ENCODE results near the gene CSNK2B. TPM values are rescaled to one million over a fixed set of nuclear protein-coding genes. Genes with fewer than 3 reads are reported as not detected.
A peak's percentile ranks its signal among the peaks of the same experiment; 100 is the strongest.

The CSNK2B gene
- total RNA-seq, 1 donor from 2014 or later, result 302 TPM

DNA sequence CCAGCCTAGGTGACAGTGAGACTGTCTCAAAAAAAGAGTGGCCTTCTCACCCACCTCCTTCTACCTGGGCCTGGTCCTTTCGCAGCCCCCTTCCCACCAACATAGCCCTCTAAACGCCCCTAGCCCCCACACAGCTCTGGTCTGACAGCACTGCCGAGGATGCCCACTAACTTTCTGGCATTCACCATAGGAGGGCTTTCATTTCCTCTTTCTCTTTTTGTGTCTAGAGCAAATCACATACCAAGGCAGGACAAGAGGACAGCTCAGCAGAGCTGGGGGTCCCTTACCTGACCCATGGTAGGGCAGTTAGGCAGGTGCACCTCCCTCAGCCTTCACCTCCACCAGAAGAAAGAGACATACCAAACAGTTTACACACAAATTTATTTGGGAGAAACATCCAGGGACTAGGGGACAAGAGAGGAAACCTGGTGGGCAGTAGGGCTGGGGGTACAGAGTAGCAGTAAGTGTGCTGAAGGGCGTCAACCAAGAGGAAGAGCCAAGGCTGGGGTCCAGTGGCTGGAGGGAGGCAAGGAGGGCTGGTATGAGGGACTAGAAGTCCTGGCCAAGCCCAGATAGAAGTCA is 10.5 kb downstream of the CSNK2B start:
- Mint-ChIP-seq H3K27ac (no peak overlapping the region), H3K27me3 (ENCODE audit: insufficient read depth) (no peaks in the 10 kb centered on the region), H3K36me3 (ENCODE audit: low read depth) (peaks cover 11% of the 10 kb centered on the region), H3K9me3 (no peaks in the 10 kb centered on the region), H3K4me3 (no peak overlapping the region), H3K4me1 (ENCODE audit: low read depth) (peaks cover 20% of the 10 kb centered on the region)
- no peak for DNase-seq (ENCODE audit: low spot score)
- intact Hi-C loops (cut with micrococcal nuclease), result no loop called here

DNA sequence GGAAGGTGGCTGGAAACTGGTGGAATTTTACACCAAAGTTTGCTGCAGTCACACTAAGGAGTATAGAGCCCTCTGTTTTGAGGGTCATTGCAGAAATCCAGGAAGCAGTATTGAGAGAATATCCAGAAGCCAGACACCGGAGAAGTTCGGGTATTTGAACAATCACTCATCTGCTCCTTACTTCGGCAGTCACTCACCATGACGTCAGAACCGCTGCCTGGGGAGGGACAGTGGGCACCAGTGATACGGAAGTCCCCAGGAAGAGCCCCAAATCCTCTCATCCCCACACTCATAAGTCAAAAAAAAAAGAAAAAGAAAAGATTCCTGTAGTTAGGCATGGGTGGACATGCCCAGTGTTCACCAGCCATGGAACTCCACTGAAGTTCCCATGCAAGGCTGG is 11.0 kb downstream of the CSNK2B start:
- Mint-ChIP-seq H3K27me3 (ENCODE audit: insufficient read depth) (no peaks in the 10 kb centered on the region), H3K36me3 (ENCODE audit: low read depth) (peaks cover 13% of the 10 kb centered on the region), H3K4me1 (ENCODE audit: low read depth) (peaks cover 24% of the 10 kb centered on the region), H3K27ac (no peak overlapping the region), H3K4me3 (no peak overlapping the region), H3K9me3 (no peaks in the 10 kb centered on the region)
- no peak for DNase-seq (ENCODE audit: low spot score)
- intact Hi-C loops (cut with micrococcal nuclease), result no loop called here

GRCh38 chr6:31677955-31678354 is 12.1 kb downstream of the CSNK2B start:
- H3K4me3 Mint-ChIP-seq, result no peak overlapping the region
- H3K27me3 Mint-ChIP-seq (ENCODE audit: insufficient read depth), result no peaks in the 10 kb centered on the region
- DNase-seq (ENCODE audit: low spot score), result no peak
- peaks cover 24% of the 10 kb centered on the region for H3K4me1 Mint-ChIP-seq (ENCODE audit: low read depth)
- intact Hi-C loops (cut with micrococcal nuclease), result no loop called here
- peaks cover 5% of the 10 kb centered on the region for H3K36me3 Mint-ChIP-seq (ENCODE audit: low read depth)
- H3K27ac Mint-ChIP-seq, result no peak overlapping the region
- H3K9me3 Mint-ChIP-seq, result no peaks in the 10 kb centered on the region

DNA sequence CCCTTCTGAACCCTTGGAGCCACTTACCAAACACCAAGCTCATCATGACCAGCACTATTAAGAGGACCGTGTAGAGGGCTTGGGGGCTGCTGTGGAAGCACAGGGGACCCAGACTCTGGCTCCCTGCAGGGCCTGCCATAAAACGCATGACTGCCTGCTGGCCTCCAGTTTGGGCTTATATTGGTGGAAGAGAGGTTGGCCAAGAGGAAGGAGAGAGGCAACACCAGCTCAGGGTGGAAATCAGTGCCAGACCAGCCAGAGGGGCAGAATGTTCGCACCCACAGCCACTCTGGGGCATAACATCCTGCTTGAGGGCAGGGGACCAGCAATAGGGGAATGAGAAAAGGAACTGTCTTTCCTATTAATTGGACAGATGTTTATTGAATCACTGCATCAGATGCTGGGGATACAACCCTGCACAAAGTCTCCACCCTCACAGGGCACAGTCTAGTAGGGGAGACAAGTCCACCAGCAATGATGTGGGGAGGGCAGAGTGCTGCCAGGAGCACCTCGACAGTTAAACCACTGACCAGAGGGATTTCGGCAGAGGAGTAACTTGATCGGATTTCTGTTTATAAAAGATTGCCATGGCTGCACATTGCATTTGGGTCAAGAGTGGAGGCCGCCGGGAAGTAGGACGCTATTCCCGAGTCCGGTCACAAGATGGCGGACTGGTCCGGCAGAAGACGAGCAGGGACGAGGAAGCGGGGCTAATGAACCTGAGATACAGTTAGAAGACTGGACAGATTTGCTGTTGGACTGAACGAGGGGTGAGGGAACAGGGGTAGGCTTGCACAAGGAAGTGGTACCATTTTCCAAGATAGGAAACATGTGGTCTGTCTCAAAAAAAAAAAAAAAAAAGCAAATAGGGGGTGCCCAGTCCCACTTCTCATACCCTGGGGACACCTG is 14.6 kb downstream of the CSNK2B start, which contains the start of gene LY6G5C:
TSS of gene LY6G5C (minus strand) at position 842 of the 909 bp plus-strand sequence. CDS start at position 148, 694 bp downstream.
- H3K4me3 Mint-ChIP-seq, result peak within 1 kb of the TSS; percentile 80
- intact Hi-C loops (cut with micrococcal nuclease), result loop anchor here (1.0 kb wide), 5 partner anchors 22 to 272 kb away; no protein-coding TSS in a partner anchor

DNA sequence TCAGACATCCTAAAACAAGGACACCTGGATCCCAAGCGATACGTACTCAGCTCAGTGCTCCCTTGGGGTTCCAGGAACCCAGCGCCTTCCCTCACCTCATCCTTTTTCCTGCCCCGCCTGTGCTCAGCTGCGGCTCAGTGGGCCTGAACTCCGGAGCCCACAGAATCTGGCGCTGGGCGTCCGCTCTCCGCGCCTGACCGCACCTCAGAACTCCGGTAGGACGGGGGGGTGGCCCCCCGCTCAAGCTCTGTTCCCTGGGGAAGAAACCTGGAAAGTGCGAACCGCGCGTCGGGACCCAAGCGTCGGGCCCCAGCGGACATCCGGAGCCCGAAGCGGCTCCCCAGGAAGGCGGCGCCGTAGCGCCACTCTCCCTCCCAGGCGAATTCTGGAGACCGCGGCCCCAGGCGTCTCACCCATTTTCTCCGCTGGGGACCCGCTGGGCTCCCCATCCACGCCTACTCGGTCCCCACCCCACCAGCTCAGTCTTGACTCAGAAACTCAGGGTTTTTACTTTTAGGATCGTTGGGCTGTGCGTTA is 15.3 kb downstream of the CSNK2B start:
- Mint-ChIP-seq H3K27me3 (ENCODE audit: insufficient read depth) (no peaks in the 10 kb centered on the region), H3K9me3 (no peaks in the 10 kb centered on the region), H3K27ac (peak overlapping the region; percentile 54), H3K4me1 (ENCODE audit: low read depth) (peaks cover 24% of the 10 kb centered on the region), H3K36me3 (ENCODE audit: low read depth) (peaks cover 11% of the 10 kb centered on the region), H3K4me3 (peak overlapping the region; percentile 80)
- DNase-seq (ENCODE audit: low spot score), result peak; percentile 20
- intact Hi-C loops (cut with micrococcal nuclease), result no loop called here

More for the DNA sequence above, 14.6 kb downstream of the CSNK2B start, which contains the start of gene LY6G5C:
- DNase-seq (ENCODE audit: low spot score), result peak; percentile 30
- H3K4me1 Mint-ChIP-seq (ENCODE audit: low read depth), result peaks cover 24% of the 10 kb centered on the region
- H3K9me3 Mint-ChIP-seq, result no peaks in the 10 kb centered on the region
- H3K27ac Mint-ChIP-seq, result peak within 1 kb of the TSS; percentile 73
- peaks cover 9% of the 10 kb centered on the region for H3K36me3 Mint-ChIP-seq (ENCODE audit: low read depth)
- no peaks in the 10 kb centered on the region for H3K27me3 Mint-ChIP-seq (ENCODE audit: insufficient read depth)

- no peaks in the 10 kb centered on the region for H3K9me3 Mint-ChIP-seq
- DNase-seq (ENCODE audit: low spot score), result no peak
- H3K27ac Mint-ChIP-seq, result no peak overlapping the region
- H3K36me3 Mint-ChIP-seq (ENCODE audit: low read depth), result peaks cover 19% of the 10 kb centered on the region
- H3K4me3 Mint-ChIP-seq, result no peak overlapping the region
- H3K4me1 Mint-ChIP-seq (ENCODE audit: low read depth), result peaks cover 24% of the 10 kb centered on the region
- H3K27me3 Mint-ChIP-seq (ENCODE audit: insufficient read depth), result no peaks in the 10 kb centered on the region
- intact Hi-C loops (cut with micrococcal nuclease), result no loop called here
These were observed 17.7 kb downstream of the CSNK2B start for GRCh38 chr6:31683591-31683990.

GRCh38 chr6:31686483-31686882 is 20.6 kb downstream of the CSNK2B start:
- intact Hi-C loops (cut with micrococcal nuclease), result no loop called here
- Mint-ChIP-seq H3K9me3 (no peaks in the 10 kb centered on the region), H3K27ac (no peak overlapping the region), H3K4me1 (ENCODE audit: low read depth) (peaks cover 13% of the 10 kb centered on the region), H3K4me3 (no peak overlapping the region), H3K36me3 (ENCODE audit: low read depth) (peaks cover 28% of the 10 kb centered on the region), H3K27me3 (ENCODE audit: insufficient read depth) (no peaks in the 10 kb centered on the region)
- no peak for DNase-seq (ENCODE audit: low spot score)

- no peak for DNase-seq (ENCODE audit: low spot score)
These were observed 21.4 kb downstream of the CSNK2B start for GRCh38 chr6:31687321-31687720.

DNA sequence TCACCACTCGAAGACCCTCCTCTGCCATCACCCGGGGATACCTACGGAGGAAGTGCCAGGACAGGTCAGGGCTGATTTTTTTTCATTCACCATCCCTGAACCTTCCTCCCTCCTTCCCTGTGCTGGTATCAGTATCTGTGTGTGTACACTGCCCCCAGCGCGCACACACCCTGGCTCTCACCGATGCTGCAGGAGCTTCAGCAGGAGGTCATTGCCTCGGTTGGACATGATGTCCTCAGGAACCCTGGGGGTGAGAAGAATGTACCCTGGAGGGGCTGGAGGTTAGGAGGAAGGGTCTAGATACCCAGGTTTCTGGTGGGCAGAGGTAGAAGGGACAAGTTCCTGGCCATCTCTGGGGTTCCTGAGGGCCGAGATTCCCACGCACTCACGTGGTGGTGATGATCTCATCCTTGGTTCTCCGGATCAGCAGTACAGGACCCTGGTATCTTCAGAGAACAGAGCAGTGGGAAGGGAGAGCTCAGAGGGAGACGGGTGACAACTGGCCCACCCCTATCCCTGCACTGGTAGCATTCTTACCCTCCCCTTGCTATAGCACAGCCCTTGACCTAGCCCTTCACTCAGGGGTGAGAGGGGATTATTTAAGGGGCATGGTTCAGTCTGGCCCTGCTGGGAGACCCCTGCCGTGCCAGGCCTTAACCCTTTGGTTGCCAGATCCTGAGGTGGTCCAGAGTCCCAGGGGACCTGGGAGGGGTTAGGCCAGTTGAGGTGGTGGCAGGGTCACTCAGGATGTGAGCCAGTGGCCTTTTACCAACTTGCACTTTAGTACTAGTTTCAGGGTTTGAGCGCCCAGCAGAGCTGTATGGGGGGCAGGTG is 22.2 kb downstream of the CSNK2B start:
- Mint-ChIP-seq H3K36me3 (ENCODE audit: low read depth) (peaks cover 34% of the 10 kb centered on the region), H3K4me3 (no peak overlapping the region), H3K27ac (no peak overlapping the region), H3K9me3 (no peaks in the 10 kb centered on the region), H3K27me3 (ENCODE audit: insufficient read depth) (no peaks in the 10 kb centered on the region), H3K4me1 (ENCODE audit: low read depth) (peaks cover 10% of the 10 kb centered on the region)
- intact Hi-C loops (cut with micrococcal nuclease), result no loop called here
- DNase-seq (ENCODE audit: low spot score), result no peak

More at GRCh38 chr6:31687321-31687720, 21.4 kb downstream of the CSNK2B start:
- H3K9me3 Mint-ChIP-seq, result no peaks in the 10 kb centered on the region
- H3K4me3 Mint-ChIP-seq, result no peak overlapping the region
- peaks cover 29% of the 10 kb centered on the region for H3K36me3 Mint-ChIP-seq (ENCODE audit: low read depth)
- H3K27me3 Mint-ChIP-seq (ENCODE audit: insufficient read depth), result no peaks in the 10 kb centered on the region
- no peak overlapping the region for H3K27ac Mint-ChIP-seq
- intact Hi-C loops (cut with micrococcal nuclease), result no loop called here
- H3K4me1 Mint-ChIP-seq (ENCODE audit: low read depth), result peaks cover 10% of the 10 kb centered on the region

- H3K27ac Mint-ChIP-seq, result no peak overlapping the region
- intact Hi-C loops (cut with micrococcal nuclease), result no loop called here
- peaks cover 10% of the 10 kb centered on the region for H3K4me1 Mint-ChIP-seq (ENCODE audit: low read depth)
- H3K27me3 Mint-ChIP-seq (ENCODE audit: insufficient read depth), result no peaks in the 10 kb centered on the region
- H3K4me3 Mint-ChIP-seq, result no peak overlapping the region
- peaks cover 34% of the 10 kb centered on the region for H3K36me3 Mint-ChIP-seq (ENCODE audit: low read depth)
- no peaks in the 10 kb centered on the region for H3K9me3 Mint-ChIP-seq
- DNase-seq (ENCODE audit: low spot score), result no peak
These were observed 23.6 kb downstream of the CSNK2B start for GRCh38 chr6:31689249-31690110.

DNA sequence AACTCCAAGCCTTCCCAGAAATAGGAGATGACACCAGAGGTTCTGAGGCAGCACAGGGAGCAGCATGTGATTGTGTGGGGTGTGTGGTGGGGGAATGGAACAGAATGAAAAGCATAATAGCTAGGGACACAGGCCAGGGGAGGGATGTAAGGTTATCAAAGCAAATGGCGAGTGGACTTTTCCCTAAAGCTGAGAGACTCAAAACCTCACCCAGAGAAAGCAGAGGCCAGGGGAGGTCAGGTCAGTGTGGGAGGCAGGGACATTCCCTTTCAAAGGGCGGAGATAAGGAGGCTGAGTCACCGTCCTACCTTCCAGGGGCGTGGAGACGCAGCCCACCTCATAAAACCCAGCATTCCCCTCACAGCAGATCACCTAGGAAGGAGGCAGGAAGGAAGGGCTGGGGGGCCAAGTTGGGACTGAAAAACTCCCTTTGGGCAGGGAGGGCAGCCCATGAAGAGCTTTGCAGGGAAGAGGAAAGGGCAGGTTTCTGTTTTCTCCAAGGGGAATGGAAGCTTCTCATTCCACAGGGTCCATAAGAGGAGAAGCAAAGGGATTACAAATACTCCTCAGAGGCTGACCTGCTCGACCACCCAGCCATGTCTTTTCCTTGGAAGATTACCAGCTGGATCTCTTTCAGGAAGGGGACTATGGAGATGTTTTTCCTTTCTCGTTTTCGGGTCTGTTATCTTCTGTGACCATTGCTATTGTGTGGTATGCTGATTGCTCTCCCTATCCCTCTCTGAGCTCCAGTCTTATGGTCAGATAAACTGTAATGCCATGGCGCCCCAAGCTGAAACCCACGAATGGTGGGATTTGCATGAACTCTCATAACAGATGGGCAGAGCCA is 24.6 kb downstream of the CSNK2B start:
- H3K27ac Mint-ChIP-seq, result no peak overlapping the region
- peaks cover 10% of the 10 kb centered on the region for H3K4me1 Mint-ChIP-seq (ENCODE audit: low read depth)
- intact Hi-C loops (cut with micrococcal nuclease), result no loop called here
- H3K4me3 Mint-ChIP-seq, result no peak overlapping the region
- H3K36me3 Mint-ChIP-seq (ENCODE audit: low read depth), result peaks cover 36% of the 10 kb centered on the region
- DNase-seq (ENCODE audit: low spot score), result no peak
- H3K27me3 Mint-ChIP-seq (ENCODE audit: insufficient read depth), result no peaks in the 10 kb centered on the region
- no peaks in the 10 kb centered on the region for H3K9me3 Mint-ChIP-seq

Data from activated T-helper 1 cell treated with anti-CD3 and anti-CD28 coated beads, Interleukin-12 subunit alpha, Interleukin-12 subunit beta, Interleukin-2, Interleukin-4 antibody, amounts not matched to agents 30 ng/mL and 10 ng/mL and 1 ng/mL, durations not matched to agents 14 hours and 24 hours and 36 hours (primary cell).